ENCODE measurements around the gene KLHL29. TPM values are rescaled to one million over a fixed set of nuclear protein-coding genes. Genes with fewer than 3 reads are reported as not detected.

The KLHL29 gene
- total and polyA plus RNA-seq, 2 of the 13 experiments (the other 11 are each of a cell fraction or from before 2014, with no cell fraction given) = 0.01 TPM; not detected in 1

DNA sequence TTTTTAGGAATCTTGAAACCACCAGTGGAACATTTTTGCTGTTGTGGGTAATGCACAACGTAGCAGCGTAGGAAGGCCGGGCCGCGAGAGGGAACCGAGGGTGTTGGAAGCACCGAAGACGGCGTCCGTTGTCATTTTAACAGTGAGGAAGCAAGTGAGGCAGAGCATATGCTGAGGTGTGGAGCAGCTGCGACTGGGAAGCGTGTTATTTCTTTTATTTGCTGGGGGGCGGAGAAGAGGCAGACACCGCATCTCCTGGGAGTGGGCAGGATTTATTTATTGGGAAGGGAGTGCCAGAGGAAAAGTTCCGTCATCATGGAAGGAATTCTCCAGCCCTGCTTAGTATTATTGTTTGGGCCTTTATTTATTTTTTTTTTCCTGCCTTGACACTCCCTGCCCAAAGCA is 232.8 kb downstream of the KLHL29 start:
- no peaks in the 10 kb centered on the region for H3K36me3 ChIP-seq (replicated peaks in 1 of 2; ENCODE audit: control insufficient read depth in 1 of 2, insufficient read depth in 2 of 2, low read length in 2 of 2)
- intact Hi-C loops (cut with micrococcal nuclease; ENCODE audit: unreplicated experiment) (no loop called here), in situ Hi-C loops (cut with HindIII; ENCODE audit: extremely low pct_ligation_motif_present, low pct_unique_long_range_greater_than_20kb) (no loop called here)
- WGBS (ENCODE audit: low lambda C conversion rate) = 78% methylated on average over 15 of the region's 15 CpGs
- no peak overlapping the region for H2AFZ ChIP-seq (ENCODE audit: low read length)
- no peak overlapping the region for H3K9ac ChIP-seq (ENCODE audit: insufficient read depth, low read depth, low read length)
- ATAC-seq (no peak), DNase-seq (ENCODE audit: low spot score) (no peak), FAIRE-seq (no peak)
- no peaks in the 10 kb centered on the region for H4K20me1 ChIP-seq (ENCODE audit: insufficient read depth, low read length)
- ChIA-PET CTCF (ENCODE audit: low intra/inter-chr PET ratio, low total read pairs) (no interaction called here), POLR2A (no interaction called here)
- no peak overlapping the region for H3K4me3 ChIP-seq (replicated peaks in 1 of 3; ENCODE audit: insufficient read depth in 1 of 3, low read depth in 2 of 3, low read length in 3 of 3)
- H3K4me2 ChIP-seq (ENCODE audit: low read depth, low read length) = no peak overlapping the region
- H3K27me3 ChIP-seq (ENCODE audit: control insufficient read depth in 1 of 2, insufficient read depth in 2 of 2, low read length in 2 of 2) = peaks cover 8 to 48% of the 10 kb centered on the region in 2 experiments
- BruUV-seq (replicated peaks) = no TSS peak
- H3K79me2 ChIP-seq (ENCODE audit: insufficient read depth, low read length) = no peaks in the 10 kb centered on the region
- H3K27ac ChIP-seq (ENCODE audit: extremely low read length, insufficient read depth, low read length) = no peak overlapping the region
- H3K9me3 ChIP-seq (ENCODE audit: low read length) = no peaks in the 10 kb centered on the region
- H3K4me1 ChIP-seq (ENCODE audit: insufficient read depth, low read length) = peaks cover 6% of the 10 kb centered on the region; the same call in 1 of the 2 replicates
- TF ChIP-seq NFE2L2 (IDR thresholded peaks at IDR 0.05; ENCODE audit: low read length) = no peak
- TF ChIP-seq MTERF4 (CRISPR knock-in tag; IDR thresholded peaks at IDR 0.05) = no peak
- no peak for TF ChIP-seq FOXP4 (CRISPR knock-in tag; IDR thresholded peaks at IDR 0.05)
- TF ChIP-seq TCF12 (IDR thresholded peaks at IDR 0.05) = no peak
- no peak for TF ChIP-seq TCF12 (CRISPR knock-in tag; IDR thresholded peaks at IDR 0.05)
- no peak for TF ChIP-seq ZBTB43 (CRISPR knock-in tag; conservative IDR thresholded peaks at IDR 0.05)
- TF ChIP-seq, protein P1, sequence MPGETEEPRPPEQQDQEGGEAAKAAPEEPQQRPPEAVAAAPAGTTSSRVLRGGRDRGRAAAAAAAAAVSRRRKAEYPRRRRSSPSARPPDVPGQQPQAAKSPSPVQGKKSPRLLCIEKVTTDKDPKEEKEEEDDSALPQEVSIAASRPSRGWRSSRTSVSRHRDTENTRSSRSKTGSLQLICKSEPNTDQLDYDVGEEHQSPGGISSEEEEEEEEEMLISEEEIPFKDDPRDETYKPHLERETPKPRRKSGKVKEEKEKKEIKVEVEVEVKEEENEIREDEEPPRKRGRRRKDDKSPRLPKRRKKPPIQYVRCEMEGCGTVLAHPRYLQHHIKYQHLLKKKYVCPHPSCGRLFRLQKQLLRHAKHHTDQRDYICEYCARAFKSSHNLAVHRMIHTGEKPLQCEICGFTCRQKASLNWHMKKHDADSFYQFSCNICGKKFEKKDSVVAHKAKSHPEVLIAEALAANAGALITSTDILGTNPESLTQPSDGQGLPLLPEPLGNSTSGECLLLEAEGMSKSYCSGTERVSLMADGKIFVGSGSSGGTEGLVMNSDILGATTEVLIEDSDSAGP (CRISPR knock-in tag; IDR thresholded peaks at IDR 0.05; ENCODE audit: borderline replicate concordance) = no peak
- TF ChIP-seq SP5 (CRISPR knock-in tag; IDR thresholded peaks at IDR 0.05; ENCODE audit: borderline replicate concordance, low read depth) = no peak
- no peak for TF ChIP-seq ZNF547 (CRISPR knock-in tag; IDR thresholded peaks at IDR 0.05)
- no peak for TF ChIP-seq ZNF773 (CRISPR knock-in tag; IDR thresholded peaks at IDR 0.05; ENCODE audit: borderline replicate concordance)
- TF ChIP-seq ZNF12 (CRISPR knock-in tag; IDR thresholded peaks at IDR 0.05) = no peak
- TF ChIP-seq, protein P2, sequence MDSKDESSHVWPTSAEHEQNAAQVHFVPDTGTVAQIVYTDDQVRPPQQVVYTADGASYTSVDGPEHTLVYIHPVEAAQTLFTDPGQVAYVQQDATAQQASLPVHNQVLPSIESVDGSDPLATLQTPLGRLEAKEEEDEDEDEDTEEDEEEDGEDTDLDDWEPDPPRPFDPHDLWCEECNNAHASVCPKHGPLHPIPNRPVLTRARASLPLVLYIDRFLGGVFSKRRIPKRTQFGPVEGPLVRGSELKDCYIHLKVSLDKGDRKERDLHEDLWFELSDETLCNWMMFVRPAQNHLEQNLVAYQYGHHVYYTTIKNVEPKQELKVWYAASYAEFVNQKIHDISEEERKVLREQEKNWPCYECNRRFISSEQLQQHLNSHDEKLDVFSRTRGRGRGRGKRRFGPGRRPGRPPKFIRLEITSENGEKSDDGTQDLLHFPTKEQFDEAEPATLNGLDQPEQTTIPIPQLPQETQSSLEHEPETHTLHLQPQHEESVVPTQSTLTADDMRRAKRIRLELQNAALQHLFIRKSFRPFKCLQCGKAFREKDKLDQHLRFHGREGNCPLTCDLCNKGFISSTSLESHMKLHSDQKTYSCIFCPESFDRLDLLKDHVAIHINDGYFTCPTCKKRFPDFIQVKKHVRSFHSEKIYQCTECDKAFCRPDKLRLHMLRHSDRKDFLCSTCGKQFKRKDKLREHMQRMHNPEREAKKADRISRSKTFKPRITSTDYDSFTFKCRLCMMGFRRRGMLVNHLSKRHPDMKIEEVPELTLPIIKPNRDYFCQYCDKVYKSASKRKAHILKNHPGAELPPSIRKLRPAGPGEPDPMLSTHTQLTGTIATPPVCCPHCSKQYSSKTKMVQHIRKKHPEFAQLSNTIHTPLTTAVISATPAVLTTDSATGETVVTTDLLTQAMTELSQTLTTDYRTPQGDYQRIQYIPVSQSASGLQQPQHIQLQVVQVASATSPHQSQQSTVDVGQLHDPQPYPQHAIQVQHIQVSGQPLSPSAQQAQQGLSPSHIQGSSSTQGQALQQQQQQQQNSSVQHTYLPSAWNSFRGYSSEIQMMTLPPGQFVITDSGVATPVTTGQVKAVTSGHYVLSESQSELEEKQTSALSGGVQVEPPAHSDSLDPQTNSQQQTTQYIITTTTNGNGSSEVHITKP (CRISPR knock-in tag; IDR thresholded peaks at IDR 0.05; ENCODE audit: low read depth) = no peak

Data from HepG2 (cell line).